HepG2 (cell line): ENCODE data around the gene PRSS21. TPM values are rescaled to one million over a fixed set of nuclear protein-coding genes. Genes with fewer than 3 reads are reported as not detected.

Experiments used
- ATAC-seq: fragments of 200-7000 bp; cut with Tn5 transposase; 3 replicates; pipeline ENCODE4 v1.9.1; 2020; ENCODE audit warnings: mild to moderate bottlenecking, moderate library complexity
- BruUV-seq: library from RNA; stranded (reverse); fragments of 400-500 nt; replicated peaks from 2 replicates; lab custom pipeline; 2021; lab: Mats Ljungman, UMichigan
- CTCF ChIA-PET: fragments of 300-600 bp; formaldehyde crosslinking; extraction: SDS; loops from one replicate; lab custom pipeline; 2021; ENCODE audit warnings: low total read pairs, inconsistent platforms, low intra/inter-chr PET ratio; lab: Yijun Ruan, JAX
- POLR2A ChIA-PET: fragments of 350-600 bp; sonication (Branson Sonifier 250); formaldehyde crosslinking; loops from one replicate; lab custom pipeline; 2020; ENCODE audit warnings: antibody characterized with exemption, inconsistent platforms; lab: Yijun Ruan, JAX
- DNase-seq: peaks from one replicate; pipeline ENCODE4 v3.0.0-alpha.2; 2015; ENCODE audit warnings: low spot score
- FAIRE-seq: peaks from 3 replicates; lab custom pipeline; 2011; peaks lifted over from hg19 to GRCh38; lab: Jason Lieb, UNC
- H2AFZ ChIP-seq: one replicate; pipeline ENCODE4 v1.6.1; 2011; ENCODE audit warnings: low read length, inconsistent platforms
- H3K27ac ChIP-seq: fragments of 300-600 bp; 3 replicates; pipeline ENCODE4 v1.8.0; 2011; ENCODE audit warnings: mixed run types, mild to moderate bottlenecking, mixed read lengths, low read length, inconsistent platforms; ENCODE audit not compliant: insufficient read depth; ENCODE audit errors: extremely low read length
- H3K27me3 ChIP-seq, 2 experiments: fragments of 200-600 bp in 1 of 2; 2 replicates in 1 of 2; 3 replicates in 1 of 2; pipeline versions ENCODE4 v1.6.0 to v1.8.0; 2011; ENCODE audit warnings: low read length in 2 of 2, mild to moderate bottlenecking in 2 of 2, moderate library complexity in 2 of 2, inconsistent platforms in 1 of 2; ENCODE audit not compliant: insufficient read depth in 2 of 2, control insufficient read depth in 1 of 2
- H3K36me3 ChIP-seq, 2 experiments: fragments of 200-600 bp in 1 of 2; replicated peaks in 1 of 2; 2 replicates in 1 of 2; 3 replicates in 1 of 2; pipeline versions ENCODE4 v1.5.1 to v1.8.0; 2011; ENCODE audit warnings: low read length in 2 of 2, inconsistent platforms in 1 of 2; ENCODE audit not compliant: insufficient read depth in 2 of 2, control insufficient read depth in 1 of 2
- H3K4me1 ChIP-seq: 2 replicates; pipeline ENCODE4 v1.5.1; 2012; ENCODE audit warnings: low read length, inconsistent platforms; ENCODE audit not compliant: insufficient read depth
- H3K4me2 ChIP-seq: 2 replicates; pipeline ENCODE4 v1.6.0; 2011; ENCODE audit warnings: low read depth, low read length, inconsistent platforms
- H3K4me3 ChIP-seq, 3 experiments: fragments of 200-600 bp in 1 of 3; sonication (generic), shearing (Covaris generic) in 1 of 3; replicated peaks in 1 of 3; 2 replicates each; pipeline ENCODE4 v1.5.1; 2011 to 2016; ENCODE audit warnings: low read length in 3 of 3, inconsistent platforms in 2 of 3, low read depth in 2 of 3, mild to moderate bottlenecking in 2 of 3, control low read depth in 1 of 3, mixed read lengths in 1 of 3; ENCODE audit not compliant: insufficient read depth in 1 of 3
- H3K79me2 ChIP-seq: one replicate; pipeline ENCODE4 v1.6.1; 2011; ENCODE audit warnings: low read length, inconsistent platforms; ENCODE audit not compliant: insufficient read depth
- H3K9ac ChIP-seq: 2 replicates; pipeline ENCODE4 v1.6.0; 2011; ENCODE audit warnings: mild to moderate bottlenecking, low read depth, low read length, inconsistent platforms; ENCODE audit not compliant: insufficient read depth
- H3K9me3 ChIP-seq: 2 replicates; pipeline ENCODE4 v1.5.1; 2012; ENCODE audit warnings: mild to moderate bottlenecking, low read length
- H4K20me1 ChIP-seq: 2 replicates; pipeline ENCODE4 v1.6.0; 2011; ENCODE audit warnings: inconsistent platforms, mild to moderate bottlenecking, low read length, moderate library complexity; ENCODE audit not compliant: insufficient read depth
- FOXP1 ChIP-seq, 2 experiments: fragments of 450-650 bp in 1 of 2; IDR thresholded peaks; 2 replicates each; pipeline ENCODE4 v1.6.1; 2017 to 2018; ENCODE audit warnings: antibody characterized with exemption in 1 of 2
- HDAC1 ChIP-seq: sonication (generic); formaldehyde crosslinking; IDR thresholded peaks from 2 replicates; pipeline ENCODE4 v1.5.1; 2020; ENCODE audit warnings: mild to moderate bottlenecking, missing genetic modification reagents
- NCOA1 ChIP-seq: sonication (generic); formaldehyde crosslinking; IDR thresholded peaks from 2 replicates; pipeline ENCODE4 v1.9.0; 2021; ENCODE audit warnings: missing genetic modification reagents
- RFXANK ChIP-seq: IDR thresholded peaks from 2 replicates; pipeline ENCODE4 v1.6.1; 2016
- SNAI1 ChIP-seq: sonication (generic); formaldehyde crosslinking; IDR thresholded peaks from 2 replicates; pipeline ENCODE4 v1.5.0; 2020; ENCODE audit warnings: mild to moderate bottlenecking, missing genetic modification reagents, borderline replicate concordance
- SOX5 ChIP-seq: IDR thresholded peaks from 2 replicates; pipeline ENCODE4 v1.6.1; 2016; ENCODE audit warnings: borderline replicate concordance
- TEAD3 ChIP-seq: optimal IDR thresholded peaks from 2 replicates; pipeline ENCODE3; 2016; ENCODE audit warnings: borderline replicate concordance
- TSC22D2 ChIP-seq: sonication (generic); formaldehyde crosslinking; IDR thresholded peaks from 2 replicates; pipeline ENCODE4 v1.5.1; 2020; ENCODE audit warnings: missing genetic modification reagents, mild to moderate bottlenecking, borderline replicate concordance
- ZNF446 ChIP-seq: sonication (generic); formaldehyde crosslinking; IDR thresholded peaks from 2 replicates; pipeline ENCODE4 v1.5.0; 2020; ENCODE audit warnings: mild to moderate bottlenecking, missing genetic modification reagents
- WGBS: methylation state at CpG from one replicate; pipeline ENCODE4 v1.1.6; 2017; ENCODE audit warnings: low lambda C conversion rate; 5-methylcytosine and 5-hydroxymethylcytosine counted together
- in situ Hi-C: cut with HindIII; loops from 2 replicates; pipeline ENCODE4 v1.10.0; 2017; ENCODE audit warnings: low pct_unique_long_range_greater_than_20kb; ENCODE audit not compliant: extremely low pct_ligation_motif_present
- intact Hi-C: fragments of 100-400 bp; cut with micrococcal nuclease; formaldehyde crosslinking; loops from one replicate; pipeline ENCODE4 v1.10.0; 2022; ENCODE audit not compliant: unreplicated experiment
- polyA plus RNA-seq, 8 experiments: library from polyadenylated mRNA; depleted of rRNA in 3 of 8; stranded (reverse) in 7 of 8; unstranded in 1 of 8; fragments of >200 nt; fragmentation: Illumina TruSeq in 4 of 8; extraction: Trizol in 4 of 8; gene quantifications; 2 replicates each; pipeline versions ENCODE4 v1.2.1 to v1.2.3, GENCODE V29; 2011 to 2016; ENCODE audit warnings: low read depth in 4 of 8, missing spikeins in 1 of 8, mixed read lengths in 1 of 8; ENCODE audit not compliant: insufficient read depth in 1 of 8
- total RNA-seq, 5 experiments: library from RNA; depleted of rRNA; stranded (reverse); fragments of >200 nt; fragmentation: Illumina TruSeq; extraction: Trizol; gene quantifications; 2 replicates each; pipeline ENCODE4 v1.2.3, GENCODE V29; 2016; ENCODE audit warnings: low read depth in 1 of 5
- TF ChIP-seq, protein P1 (sequence below): sonication (generic); formaldehyde crosslinking; IDR thresholded peaks from 2 replicates; pipeline ENCODE4 v1.4.0; 2020; ENCODE audit warnings: missing genetic modification reagents, borderline replicate concordance
- TF ChIP-seq, protein P2 (sequence below): fragments of 450-650 bp; IDR thresholded peaks from 2 replicates; pipeline ENCODE4 v1.6.1; 2017; ENCODE audit warnings: mild to moderate bottlenecking
- TF ChIP-seq, protein P3 (sequence below): IDR thresholded peaks from 2 replicates; pipeline ENCODE4 v1.6.1; 2016; ENCODE audit warnings: mild to moderate bottlenecking, missing biosample characterization, missing genetic modification reagents
- TF ChIP-seq, protein P4 (sequence below): sonication (generic); formaldehyde crosslinking; IDR thresholded peaks from 2 replicates; pipeline ENCODE4 v1.4.0; 2020; ENCODE audit warnings: missing genetic modification reagents
- TF ChIP-seq, protein P5 (sequence below): sonication (generic); formaldehyde crosslinking; IDR thresholded peaks from 2 replicates; pipeline ENCODE4 v1.8.1; 2023; ENCODE audit warnings: mild to moderate bottlenecking, missing genetic modification reagents, borderline replicate concordance
- TF ChIP-seq, protein P6 (sequence below): sonication (generic); formaldehyde crosslinking; conservative IDR thresholded peaks from 2 replicates; pipeline ENCODE4 v1.8.1; 2023; ENCODE audit warnings: missing genetic modification reagents

Gene PRSS21
- total and polyA plus RNA-seq, 2 of the 13 experiments (the other 11 are each of a cell fraction or from before 2014, with no cell fraction given) = not detected

DNA sequence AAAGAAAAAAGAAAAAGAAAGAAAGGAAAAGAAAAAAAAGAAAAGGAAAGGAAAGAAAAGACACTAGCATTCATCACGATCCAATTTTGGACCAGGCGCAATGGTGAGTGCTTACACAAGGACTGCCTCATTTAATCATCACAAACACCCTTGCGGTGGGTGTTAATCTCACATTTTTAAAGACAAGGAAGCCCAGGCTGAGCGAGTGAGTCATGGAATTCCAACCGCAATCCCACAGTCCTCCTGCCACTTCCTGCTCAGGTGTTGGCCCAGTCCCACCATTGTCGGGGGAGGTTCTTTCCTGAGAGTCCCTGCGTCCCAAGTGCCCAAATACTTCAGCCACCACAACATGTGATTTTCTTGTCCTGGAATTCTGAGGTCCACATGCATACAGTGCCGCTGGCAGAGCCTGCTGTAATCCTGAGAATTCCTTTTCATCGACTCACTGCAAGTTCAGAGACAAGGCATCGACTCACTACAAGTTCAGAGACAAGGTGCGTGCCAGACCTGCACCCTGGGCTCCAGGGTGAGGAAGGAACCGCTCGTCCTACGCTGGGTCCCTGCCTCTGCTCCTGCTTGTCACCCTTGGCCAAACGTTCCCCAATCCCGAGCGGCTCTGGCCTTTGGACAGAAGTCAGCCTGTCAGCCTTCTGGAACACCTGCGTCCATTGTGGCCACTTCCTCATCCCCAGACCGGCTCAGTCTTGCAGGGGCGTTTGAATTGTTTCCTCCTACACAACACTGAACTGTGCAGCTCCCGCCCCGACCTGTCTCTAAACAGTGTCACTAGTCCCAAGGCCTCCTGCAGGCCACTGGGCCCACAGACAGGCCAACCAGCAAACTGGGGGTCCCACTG is 18.8 kb downstream of the PRSS21 start:
- POLR2A ChIA-PET = interaction anchor here (1.1 kb wide), 1 partner anchor 70 kb away, joined by 3 read pairs; no protein-coding TSS in a partner anchor
- H2AFZ ChIP-seq = peak overlapping the region; percentile 59
- FAIRE-seq = peak; percentile 53
- TF ChIP-seq, protein P1, sequence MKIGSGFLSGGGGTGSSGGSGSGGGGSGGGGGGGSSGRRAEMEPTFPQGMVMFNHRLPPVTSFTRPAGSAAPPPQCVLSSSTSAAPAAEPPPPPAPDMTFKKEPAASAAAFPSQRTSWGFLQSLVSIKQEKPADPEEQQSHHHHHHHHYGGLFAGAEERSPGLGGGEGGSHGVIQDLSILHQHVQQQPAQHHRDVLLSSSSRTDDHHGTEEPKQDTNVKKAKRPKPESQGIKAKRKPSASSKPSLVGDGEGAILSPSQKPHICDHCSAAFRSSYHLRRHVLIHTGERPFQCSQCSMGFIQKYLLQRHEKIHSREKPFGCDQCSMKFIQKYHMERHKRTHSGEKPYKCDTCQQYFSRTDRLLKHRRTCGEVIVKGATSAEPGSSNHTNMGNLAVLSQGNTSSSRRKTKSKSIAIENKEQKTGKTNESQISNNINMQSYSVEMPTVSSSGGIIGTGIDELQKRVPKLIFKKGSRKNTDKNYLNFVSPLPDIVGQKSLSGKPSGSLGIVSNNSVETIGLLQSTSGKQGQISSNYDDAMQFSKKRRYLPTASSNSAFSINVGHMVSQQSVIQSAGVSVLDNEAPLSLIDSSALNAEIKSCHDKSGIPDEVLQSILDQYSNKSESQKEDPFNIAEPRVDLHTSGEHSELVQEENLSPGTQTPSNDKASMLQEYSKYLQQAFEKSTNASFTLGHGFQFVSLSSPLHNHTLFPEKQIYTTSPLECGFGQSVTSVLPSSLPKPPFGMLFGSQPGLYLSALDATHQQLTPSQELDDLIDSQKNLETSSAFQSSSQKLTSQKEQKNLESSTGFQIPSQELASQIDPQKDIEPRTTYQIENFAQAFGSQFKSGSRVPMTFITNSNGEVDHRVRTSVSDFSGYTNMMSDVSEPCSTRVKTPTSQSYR (CRISPR knock-in tag) = peak; percentile 72
- TF ChIP-seq RFXANK (CRISPR knock-in tag) (no peak), NCOA1 (CRISPR knock-in tag) (no peak), TEAD3 (peak; percentile 73), SOX5 (CRISPR knock-in tag) (no peak), TSC22D2 (CRISPR knock-in tag) (no peak), ZNF446 (CRISPR knock-in tag) (no peak), FOXP1 (IDR thresholded peaks at IDR 0.05) (no peak), FOXP1 (CRISPR knock-in tag; IDR thresholded peaks at IDR 0.05) (no peak), HDAC1 (CRISPR knock-in tag) (no peak), SNAI1 (CRISPR knock-in tag) (no peak)
- TF ChIP-seq, protein P2, sequence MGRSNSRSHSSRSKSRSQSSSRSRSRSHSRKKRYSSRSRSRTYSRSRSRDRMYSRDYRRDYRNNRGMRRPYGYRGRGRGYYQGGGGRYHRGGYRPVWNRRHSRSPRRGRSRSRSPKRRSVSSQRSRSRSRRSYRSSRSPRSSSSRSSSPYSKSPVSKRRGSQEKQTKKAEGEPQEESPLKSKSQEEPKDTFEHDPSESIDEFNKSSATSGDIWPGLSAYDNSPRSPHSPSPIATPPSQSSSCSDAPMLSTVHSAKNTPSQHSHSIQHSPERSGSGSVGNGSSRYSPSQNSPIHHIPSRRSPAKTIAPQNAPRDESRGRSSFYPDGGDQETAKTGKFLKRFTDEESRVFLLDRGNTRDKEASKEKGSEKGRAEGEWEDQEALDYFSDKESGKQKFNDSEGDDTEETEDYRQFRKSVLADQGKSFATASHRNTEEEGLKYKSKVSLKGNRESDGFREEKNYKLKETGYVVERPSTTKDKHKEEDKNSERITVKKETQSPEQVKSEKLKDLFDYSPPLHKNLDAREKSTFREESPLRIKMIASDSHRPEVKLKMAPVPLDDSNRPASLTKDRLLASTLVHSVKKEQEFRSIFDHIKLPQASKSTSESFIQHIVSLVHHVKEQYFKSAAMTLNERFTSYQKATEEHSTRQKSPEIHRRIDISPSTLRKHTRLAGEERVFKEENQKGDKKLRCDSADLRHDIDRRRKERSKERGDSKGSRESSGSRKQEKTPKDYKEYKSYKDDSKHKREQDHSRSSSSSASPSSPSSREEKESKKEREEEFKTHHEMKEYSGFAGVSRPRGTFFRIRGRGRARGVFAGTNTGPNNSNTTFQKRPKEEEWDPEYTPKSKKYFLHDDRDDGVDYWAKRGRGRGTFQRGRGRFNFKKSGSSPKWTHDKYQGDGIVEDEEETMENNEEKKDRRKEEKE = no peak
- TF ChIP-seq, protein P3, sequence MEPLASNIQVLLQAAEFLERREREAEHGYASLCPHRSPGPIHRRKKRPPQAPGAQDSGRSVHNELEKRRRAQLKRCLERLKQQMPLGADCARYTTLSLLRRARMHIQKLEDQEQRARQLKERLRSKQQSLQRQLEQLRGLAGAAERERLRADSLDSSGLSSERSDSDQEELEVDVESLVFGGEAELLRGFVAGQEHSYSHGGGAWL (CRISPR knock-in tag) = peak; percentile 49; the same call in 1 of the 2 replicates
- TF ChIP-seq, protein P4, sequence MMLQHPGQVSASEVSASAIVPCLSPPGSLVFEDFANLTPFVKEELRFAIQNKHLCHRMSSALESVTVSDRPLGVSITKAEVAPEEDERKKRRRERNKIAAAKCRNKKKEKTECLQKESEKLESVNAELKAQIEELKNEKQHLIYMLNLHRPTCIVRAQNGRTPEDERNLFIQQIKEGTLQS (CRISPR knock-in tag) = 0 out of 2 replicates have a peak, but pooled peaks have one; percentile 28
- TF ChIP-seq, protein P5, sequence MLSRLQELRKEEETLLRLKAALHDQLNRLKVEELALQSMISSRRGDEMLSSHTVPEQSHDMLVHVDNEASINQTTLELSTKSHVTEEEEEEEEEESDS (CRISPR knock-in tag) = no peak
- TF ChIP-seq, protein P6, sequence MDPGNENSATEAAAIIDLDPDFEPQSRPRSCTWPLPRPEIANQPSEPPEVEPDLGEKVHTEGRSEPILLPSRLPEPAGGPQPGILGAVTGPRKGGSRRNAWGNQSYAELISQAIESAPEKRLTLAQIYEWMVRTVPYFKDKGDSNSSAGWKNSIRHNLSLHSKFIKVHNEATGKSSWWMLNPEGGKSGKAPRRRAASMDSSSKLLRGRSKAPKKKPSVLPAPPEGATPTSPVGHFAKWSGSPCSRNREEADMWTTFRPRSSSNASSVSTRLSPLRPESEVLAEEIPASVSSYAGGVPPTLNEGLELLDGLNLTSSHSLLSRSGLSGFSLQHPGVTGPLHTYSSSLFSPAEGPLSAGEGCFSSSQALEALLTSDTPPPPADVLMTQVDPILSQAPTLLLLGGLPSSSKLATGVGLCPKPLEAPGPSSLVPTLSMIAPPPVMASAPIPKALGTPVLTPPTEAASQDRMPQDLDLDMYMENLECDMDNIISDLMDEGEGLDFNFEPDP = no peak

More for the DNA sequence above, 18.8 kb downstream of the PRSS21 start:
- WGBS = 1% methylated on average over 10 of the region's 22 CpGs
- intact Hi-C loops (no loop called here), in situ Hi-C loops (loop anchor here (5.0 kb wide), 2 partner anchors 36 to 76 kb away; partner anchors contain the start of gene FLYWCH1)
- Histone ChIP-seq H3K36me3 (no peaks in the 10 kb centered on the region), H3K79me2 (no peaks in the 10 kb centered on the region), H3K9ac (peak overlapping the region; percentile 30; the same call in 1 of the 2 replicates), H3K4me2 (peak overlapping the region; percentile 84), H3K27me3 (peaks cover 2 to 22% of the 10 kb centered on the region in 2 experiments; a peak in 3 of 5 replicates), H3K4me1 (peaks cover 44% of the 10 kb centered on the region), H4K20me1 (no peaks in the 10 kb centered on the region), H3K9me3 (no peaks in the 10 kb centered on the region), H3K4me3 (peak overlapping the region; percentile 34 to 70 (median 35)), H3K27ac (no peak overlapping the region)
- CTCF ChIA-PET = no interaction called here
- no TSS peak for BruUV-seq
- DNase-seq = peak; percentile 72
- ATAC-seq = peak; percentile 43
